Glomerular visceral epithelial cell (primary cell): ENCODE measurements around the gene TROAP.
"Not testable (repeated sequence)": the region's sequence is repeated elsewhere in the genome, so short reads cannot be mapped to it uniquely, and the experiment has no call there.

Experiments
- DNase-seq: peaks from one replicate; pipeline ENCODE4 v3.0.0-alpha.2; 2016; ENCODE audit errors: extremely low spot score

TROAP gene

DNA sequence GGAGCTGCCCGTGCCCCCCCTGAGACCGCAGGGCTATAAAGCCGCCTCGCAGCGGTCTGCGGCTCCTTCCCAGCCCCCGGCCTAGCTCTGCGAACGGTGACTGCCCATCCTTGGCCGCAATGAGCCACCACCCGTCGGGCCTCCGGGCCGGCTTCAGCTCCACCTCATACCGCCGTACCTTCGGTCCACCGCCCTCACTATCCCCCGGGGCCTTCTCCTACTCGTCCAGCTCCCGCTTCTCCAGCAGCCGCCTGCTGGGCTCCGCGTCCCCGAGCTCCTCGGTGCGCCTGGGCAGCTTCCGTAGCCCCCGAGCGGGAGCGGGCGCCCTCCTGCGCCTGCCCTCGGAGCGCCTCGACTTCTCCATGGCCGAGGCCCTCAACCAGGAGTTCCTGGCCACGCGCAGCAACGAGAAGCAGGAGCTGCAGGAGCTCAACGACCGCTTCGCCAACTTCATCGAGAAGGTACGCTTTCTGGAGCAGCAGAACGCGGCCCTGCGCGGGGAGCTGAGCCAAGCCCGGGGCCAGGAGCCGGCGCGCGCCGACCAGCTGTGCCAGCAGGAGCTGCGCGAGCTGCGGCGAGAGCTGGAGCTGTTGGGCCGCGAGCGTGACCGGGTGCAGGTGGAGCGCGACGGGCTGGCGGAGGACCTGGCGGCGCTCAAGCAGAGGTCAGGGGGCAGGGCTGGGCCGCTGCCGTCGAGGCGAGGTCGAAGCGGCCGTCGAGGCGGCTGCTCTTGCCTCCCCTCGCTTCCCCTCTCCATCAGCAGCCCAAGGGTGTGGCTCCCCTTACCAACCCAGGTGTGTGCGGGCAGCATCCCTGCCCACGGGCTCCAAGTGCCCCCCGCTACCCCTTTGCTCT, 27.7 kb upstream of the TROAP start, which contains the start of gene PRPH:
TSS of gene PRPH (plus strand) at position 66 of the 855 bp plus-strand sequence. CDS start at position 120, 54 bp downstream.
- DNase-seq: no peak

GRCh38 chr12:49296034-49296835, 26.8 kb upstream of the TROAP start:
- peak; percentile 44 for DNase-seq

- peak; percentile 59 for DNase-seq
These were observed 26.0 kb upstream of the TROAP start for GRCh38 chr12:49296836-49297694.

- no peak for DNase-seq
These were observed 25.4 kb upstream of the TROAP start for GRCh38 chr12:49297695-49298060.

GRCh38 chr12:49298160-49298559, 24.9 kb upstream of the TROAP start:
- no peak for DNase-seq

GRCh38 chr12:49301760-49302159, 21.3 kb upstream of the TROAP start:
- no peak for DNase-seq

- DNase-seq: no peak
These were observed 18.9 kb upstream of the TROAP start for GRCh38 chr12:49304161-49304560.

GRCh38 chr12:49305762-49306510, 17.1 kb upstream of the TROAP start:
- DNase-seq: no peak

DNA sequence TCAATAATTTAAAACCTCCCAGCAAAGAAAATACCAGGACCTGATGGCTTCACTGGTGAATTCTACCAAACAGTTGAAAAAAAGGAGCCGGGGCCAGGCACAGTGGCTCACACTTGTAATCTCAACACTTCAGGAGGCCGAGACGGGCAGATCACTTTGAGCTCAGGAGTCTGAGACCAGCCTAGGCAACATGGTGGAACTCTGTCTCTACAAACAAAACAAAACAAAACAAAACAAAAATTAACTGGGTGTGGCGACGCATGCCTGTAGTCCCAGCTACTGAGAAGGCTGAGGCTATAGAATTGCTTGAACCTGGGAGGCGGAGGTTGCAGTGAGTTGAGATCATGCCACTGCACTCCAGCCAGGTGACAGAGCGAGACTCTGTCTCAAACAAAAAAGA, 13.7 kb upstream of the TROAP start:
- DNase-seq: no peak

GRCh38 chr12:49310451-49311000, 12.5 kb upstream of the TROAP start:
- DNase-seq: not testable (repeated sequence)

DNA sequence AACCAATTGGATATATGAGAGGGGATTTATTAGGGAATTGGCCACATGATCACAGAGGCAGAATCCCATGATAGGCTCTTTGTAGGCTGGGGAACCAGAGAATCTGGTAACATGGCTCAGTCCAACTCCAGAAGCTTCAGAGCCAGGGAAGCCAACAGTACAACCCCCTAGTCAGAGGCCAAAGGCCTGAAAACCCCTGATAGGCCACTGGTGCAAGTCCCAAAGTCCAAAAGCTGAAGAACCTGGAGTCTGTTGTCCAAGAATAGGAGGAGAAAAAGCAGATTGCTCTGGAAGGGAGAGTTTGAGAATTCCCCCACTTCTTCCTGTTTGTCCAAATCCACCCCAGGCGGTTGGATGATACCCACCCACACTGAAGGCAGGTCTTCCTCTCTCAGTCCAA, 8.2 kb upstream of the TROAP start:
- DNase-seq: no peak

GRCh38 chr12:49317118-49317517, 5.9 kb upstream of the TROAP start:
- DNase-seq: not testable (repeated sequence)

GRCh38 chr12:49320411-49321103, 2.5 kb upstream of the TROAP start:
- not testable (repeated sequence) for DNase-seq

GRCh38 chr12:49322367-49322707, 718 bp upstream of the TROAP start:
- no peak for DNase-seq

DNA sequence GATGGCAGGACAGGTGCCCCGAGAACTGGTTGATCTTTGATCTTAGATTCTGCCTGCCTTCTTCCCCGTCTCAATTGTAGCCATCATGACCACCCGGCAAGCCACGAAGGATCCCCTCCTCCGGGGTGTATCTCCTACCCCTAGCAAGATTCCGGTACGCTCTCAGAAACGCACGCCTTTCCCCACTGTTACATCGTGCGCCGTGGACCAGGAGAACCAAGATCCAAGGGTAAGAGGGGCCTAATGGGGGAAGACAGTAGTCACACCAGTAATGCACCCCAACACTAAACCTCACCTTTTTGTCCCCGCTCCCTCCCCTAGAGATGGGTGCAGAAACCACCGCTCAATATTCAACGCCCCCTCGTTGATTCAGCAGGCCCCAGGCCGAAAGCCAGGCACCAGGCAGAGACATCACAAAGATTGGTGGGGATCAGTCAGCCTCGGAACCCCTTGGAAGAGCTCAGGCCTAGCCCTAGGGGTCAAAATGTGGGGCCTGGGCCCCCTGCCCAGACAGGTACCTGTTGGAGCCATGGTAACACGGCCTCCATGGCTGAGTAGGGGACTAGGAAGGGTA, 556 bp downstream of the TROAP start:
- no peak for DNase-seq

- no peak for DNase-seq
These were observed 2.6 kb downstream of the TROAP start for GRCh38 chr12:49325606-49326005.

DNA sequence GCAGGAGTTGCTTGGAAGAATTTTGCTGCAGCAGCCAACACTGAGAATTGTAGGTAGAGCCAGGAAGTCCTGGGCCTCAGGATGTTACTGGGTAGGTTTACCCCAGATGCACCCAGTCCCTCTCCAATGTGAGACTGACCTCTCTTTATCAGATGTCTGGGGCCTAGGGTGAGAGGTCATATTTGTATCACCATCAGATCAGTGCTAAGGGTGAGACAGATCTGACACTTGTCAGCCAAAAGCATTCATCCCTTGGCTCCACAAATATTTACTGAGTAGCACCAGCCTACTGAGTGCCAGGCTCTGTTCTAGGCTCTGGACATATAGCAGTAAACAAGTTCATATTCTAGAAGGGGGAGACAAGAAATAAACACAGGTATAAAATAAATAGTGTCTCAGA, 4.3 kb downstream of the TROAP start:
- no peak for DNase-seq

- no peak for DNase-seq
These were observed 4.8 kb downstream of the TROAP start for GRCh38 chr12:49327887-49328286.

DNA sequence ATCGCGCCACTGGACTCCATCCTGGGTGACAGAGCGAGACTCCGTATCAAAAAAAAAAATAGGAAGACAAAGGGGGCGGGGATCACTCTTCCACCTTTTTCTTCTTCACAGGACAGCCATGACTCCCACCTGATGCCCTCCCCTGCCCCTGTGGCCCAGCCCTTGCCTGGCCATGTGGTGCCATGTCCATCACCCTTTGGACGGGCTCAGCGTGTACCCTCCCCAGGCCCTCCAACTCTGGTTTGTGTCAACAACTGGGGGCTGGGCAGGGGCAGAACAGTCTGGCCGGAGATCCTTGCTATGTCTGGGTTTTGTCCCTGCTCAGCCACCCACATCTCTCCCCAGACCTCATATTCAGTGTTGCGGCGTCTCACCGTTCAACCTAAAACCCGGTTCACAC, 5.8 kb downstream of the TROAP start:
- DNase-seq: no peak

- no peak for DNase-seq
These were observed 7.1 kb downstream of the TROAP start for GRCh38 chr12:49330032-49330619.
